Measurements from ENCODE around the gene ZDHHC7.

GRCh38 chr16:84931107-84931494 is 80.2 kb downstream of the ZDHHC7 start:
- TF ChIP-seq CTCF (IDR thresholded peaks at IDR 0.05) (no peak), POLR2A (IDR thresholded peaks at IDR 0.05) (no peak)

Data from suprapubic skin (tissue), 3 donors.